Mucosa of gallbladder (tissue), 1 donor: ENCODE measurements around the gene NSFL1C. TPM values are rescaled to one million over a fixed set of nuclear protein-coding genes. Genes with fewer than 3 reads are reported as not detected.
"Not testable (repeated sequence)": the region's sequence is repeated elsewhere in the genome, so short reads cannot be mapped to it uniquely, and the experiment has no call there.

ENCODE experiments used
- DNase-seq: peaks from one replicate; pipeline ENCODE4 v3.0.0-alpha.2; 2020; ENCODE audit warnings: low spot score
- total RNA-seq: library from RNA; stranded (reverse); gene quantifications from one replicate; pipeline ENCODE4 v1.2.1, GENCODE V29; 2021
- donor health status: DM: no; HTN: no; CAD: no.

The NSFL1C gene
- total RNA-seq, 1 donor from 2014 or later: 77.5 TPM

DNA sequence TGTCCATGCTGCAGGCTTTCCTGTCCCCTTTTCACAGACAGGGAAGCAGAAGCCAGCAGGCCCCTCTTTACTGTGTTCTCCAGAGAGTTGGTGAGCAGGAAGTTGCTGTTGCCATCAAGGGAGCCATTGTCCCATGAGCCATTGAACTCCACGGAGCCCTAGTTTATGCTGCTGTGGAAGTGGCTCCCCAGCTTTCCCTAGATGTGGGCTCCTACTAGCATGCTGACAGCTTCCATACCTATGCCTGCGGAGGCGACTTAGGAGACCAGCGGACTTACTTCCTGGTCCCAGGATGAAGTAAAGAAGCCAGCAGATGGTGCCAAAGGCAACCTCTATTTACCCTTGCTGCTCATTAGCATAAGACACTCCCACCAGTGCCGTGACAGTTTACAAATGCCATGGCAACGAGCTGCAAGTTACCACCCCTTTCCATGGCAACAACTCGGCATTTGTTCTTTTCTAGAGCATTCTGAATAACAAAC is 43.0 kb downstream of the NSFL1C start:
- DNase-seq: peak; percentile 73

- no peak for DNase-seq
Measured at GRCh38 chr20:1423206-1423605, 43.4 kb downstream of the NSFL1C start.

GRCh38 chr20:1422753-1423152 is 43.9 kb downstream of the NSFL1C start:
- DNase-seq: no peak

GRCh38 chr20:1420066-1420465 is 46.6 kb downstream of the NSFL1C start:
- DNase-seq: no peak

GRCh38 chr20:1418350-1418749 is 48.3 kb downstream of the NSFL1C start:
- no peak for DNase-seq

GRCh38 chr20:1417790-1418189 is 48.9 kb downstream of the NSFL1C start:
- no peak for DNase-seq

DNA sequence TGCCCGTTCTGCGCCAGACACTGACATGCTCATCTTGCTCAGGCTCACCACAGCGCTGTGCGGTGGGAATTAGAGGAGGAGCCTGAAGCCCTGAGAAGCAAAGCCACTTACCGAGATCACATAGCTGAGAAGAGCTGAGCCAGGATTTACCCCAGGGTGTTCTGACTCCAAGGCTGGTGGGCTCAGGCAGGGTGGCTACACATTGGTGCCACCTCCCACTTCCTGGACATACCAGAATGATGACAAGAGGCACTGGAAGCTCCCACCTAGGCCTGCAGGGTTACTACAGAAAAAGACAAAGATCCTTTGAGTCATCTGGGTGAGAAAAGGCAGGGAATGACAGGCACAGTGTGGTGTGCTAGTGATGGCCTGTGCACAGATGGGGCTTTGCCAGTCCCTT is 49.4 kb downstream of the NSFL1C start:
- DNase-seq: no peak

GRCh38 chr20:1415667-1416468 is 50.8 kb downstream of the NSFL1C start:
- no peak for DNase-seq

GRCh38 chr20:1414982-1415381 is 51.7 kb downstream of the NSFL1C start:
- DNase-seq: no peak

- DNase-seq: no peak
Measured at GRCh38 chr20:1405801-1406200, 60.8 kb downstream of the NSFL1C start.

DNA sequence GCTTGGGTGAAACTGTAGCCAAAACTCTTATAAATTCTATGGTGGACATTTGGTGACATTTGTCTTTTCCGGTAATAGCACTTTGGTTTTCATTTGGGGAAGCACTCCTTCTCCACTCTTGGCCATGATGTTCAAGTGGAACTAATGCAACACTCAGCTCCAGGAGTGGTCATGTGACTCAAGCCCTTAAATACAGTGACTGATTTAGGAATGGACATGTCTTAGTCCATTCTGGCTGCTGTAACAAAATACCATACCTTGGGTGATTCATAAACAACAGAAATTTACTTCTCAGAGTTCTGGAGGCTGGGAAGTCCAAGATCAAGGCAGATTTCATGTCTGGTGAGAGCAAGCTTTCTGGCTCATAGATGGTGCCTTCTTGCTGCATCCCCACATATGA is 63.0 kb downstream of the NSFL1C start:
- no peak for DNase-seq

GRCh38 chr20:1402149-1402548 is 64.5 kb downstream of the NSFL1C start:
- no peak for DNase-seq

- no peak for DNase-seq
Measured at GRCh38 chr20:1401451-1401907, 65.2 kb downstream of the NSFL1C start.

GRCh38 chr20:1399678-1400366 is 66.8 kb downstream of the NSFL1C start:
- DNase-seq: not testable (repeated sequence)

- not testable (repeated sequence) for DNase-seq
Measured at GRCh38 chr20:1398185-1398584, 68.5 kb downstream of the NSFL1C start.

- DNase-seq: no peak
Measured at GRCh38 chr20:1397710-1398109, 68.9 kb downstream of the NSFL1C start.

- DNase-seq: no peak
Measured at GRCh38 chr20:1396702-1397101, 69.9 kb downstream of the NSFL1C start.

DNA sequence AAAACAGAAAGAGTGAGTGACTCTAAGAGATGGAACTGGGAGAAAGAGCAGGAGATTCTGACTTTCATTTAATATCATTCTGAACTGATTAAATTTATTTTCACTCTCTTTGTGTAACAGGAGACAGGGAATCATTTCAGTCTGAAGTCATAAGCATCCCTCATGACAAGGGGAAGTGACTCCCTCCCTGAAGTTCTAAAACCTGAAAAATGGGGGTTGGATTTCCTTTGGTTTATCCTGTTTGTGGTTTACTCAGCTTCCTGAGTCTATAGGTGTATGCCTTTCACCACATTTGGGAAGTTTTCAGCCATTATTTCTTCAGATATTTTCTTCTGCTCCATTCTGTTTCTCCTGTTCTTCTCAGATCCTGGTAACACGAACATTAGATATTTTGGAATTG is 70.4 kb downstream of the NSFL1C start:
- no peak for DNase-seq

DNA sequence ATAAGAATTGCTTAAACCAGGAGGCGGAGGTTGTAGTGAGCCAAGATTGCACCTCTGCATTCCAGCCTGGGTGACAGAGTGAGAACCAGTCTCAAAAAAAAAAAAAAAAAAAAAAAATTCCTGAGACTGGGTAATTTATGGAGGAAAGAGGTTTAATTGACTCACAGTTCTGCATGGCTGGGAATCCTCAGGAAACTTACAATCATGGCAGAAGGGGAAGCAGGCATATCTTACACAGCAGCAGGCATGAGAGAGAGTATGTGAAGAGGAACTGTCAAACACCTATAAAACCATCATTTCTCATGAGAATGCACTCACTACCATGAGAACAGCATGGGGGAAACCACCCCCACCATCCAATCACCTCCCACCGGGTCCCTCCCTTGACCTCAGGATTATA is 72.0 kb downstream of the NSFL1C start:
- no peak for DNase-seq

- no peak for DNase-seq
Measured at GRCh38 chr20:1393507-1393882, 73.2 kb downstream of the NSFL1C start.

DNA sequence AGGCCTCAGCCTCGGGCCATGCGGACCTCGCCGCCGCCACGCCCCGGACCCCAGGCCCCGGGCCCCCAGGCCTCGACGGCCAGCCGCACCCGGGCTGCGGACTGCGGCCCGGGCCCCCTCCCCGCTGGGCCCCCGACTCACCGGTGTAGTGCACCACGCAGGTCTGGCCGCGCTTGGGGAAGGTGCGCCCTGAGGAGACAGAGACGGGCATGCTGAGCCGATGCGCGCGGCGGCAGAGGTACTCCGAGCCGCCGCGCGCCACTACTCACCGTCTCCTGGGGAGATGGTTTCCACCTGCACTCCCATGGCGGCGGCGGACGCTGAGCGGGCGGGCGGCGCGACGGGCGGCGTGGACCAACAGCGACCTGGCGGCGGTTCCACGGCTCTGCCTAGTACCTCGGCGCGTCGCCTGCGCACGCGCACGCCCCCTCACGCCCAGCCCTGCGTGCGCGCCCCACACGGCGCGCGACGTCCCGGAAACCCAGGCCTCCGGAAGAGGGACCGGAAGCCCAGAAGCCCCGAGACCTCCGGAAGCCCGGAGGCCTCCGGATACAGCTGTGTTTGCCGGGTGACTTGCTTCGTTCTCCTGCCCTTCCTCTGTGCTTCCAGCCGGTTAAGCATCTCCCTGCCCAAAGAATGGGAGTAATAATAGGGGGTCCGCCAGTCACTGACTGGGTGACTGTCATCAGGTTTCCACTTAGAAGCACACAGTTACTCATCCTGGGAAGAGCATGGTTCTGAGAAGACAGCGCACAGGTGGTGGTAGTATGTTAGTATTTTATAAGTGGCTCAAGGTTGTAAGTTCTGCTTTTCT is 73.7 kb downstream of the NSFL1C start, which contains the start of gene FKBP1A:
Gene FKBP1A (minus strand): TSS at position 362 of the 814 bp plus-strand sequence. CDS start 56 bp downstream, at position 306.
- DNase-seq: peak; percentile 92

GRCh38 chr20:1392443-1392692 is 74.3 kb downstream of the NSFL1C start:
- no peak for DNase-seq
